Neural cell (in vitro differentiated cells): ENCODE measurements around the gene VWF. TPM values are rescaled to one million over a fixed set of nuclear protein-coding genes. Genes with fewer than 3 reads are reported as not detected.

Experiments used
- H2AFZ ChIP-seq: fragments of 200-600, 300-800 bp; sonication (generic), shearing (Covaris generic); 2 replicates; pipeline ENCODE4 v1.6.0; 2014; ENCODE audit warnings: low read depth, mild to moderate bottlenecking, antibody characterized with exemption, low read length, moderate library complexity
- H3F3A ChIP-seq: fragments of 200-600 bp; shearing (Covaris generic); 2 replicates; pipeline ENCODE4 v1.6.1; 2016; ENCODE audit warnings: mild to moderate bottlenecking, moderate library complexity, mixed read lengths, antibody characterized with exemption, low read length; ENCODE audit not compliant: insufficient read depth, poor library complexity, severe bottlenecking
- H3K27ac ChIP-seq: fragments of 200-600, 300-800 bp; sonication (generic), shearing (Covaris generic); 2 replicates; pipeline ENCODE4 v1.5.1; 2014; ENCODE audit warnings: mild to moderate bottlenecking, low read length, moderate library complexity
- H3K27me3 ChIP-seq: fragments of 300-800, 200-600 bp; sonication (generic), shearing (Covaris generic); 2 replicates; pipeline ENCODE4 v1.6.0; 2014; ENCODE audit warnings: mild to moderate bottlenecking, low read depth, low read length, moderate library complexity; ENCODE audit not compliant: insufficient read depth
- H3K36me3 ChIP-seq: fragments of 300-800, 200-600 bp; sonication (generic), shearing (Covaris generic); 2 replicates; pipeline ENCODE4 v1.5.1; 2014; ENCODE audit warnings: mild to moderate bottlenecking, antibody characterized with exemption, low read length, moderate library complexity; ENCODE audit not compliant: insufficient read depth
- H3K4me2 ChIP-seq: fragments of 300-800, 200-600 bp; sonication (generic), shearing (Covaris generic); 2 replicates; pipeline ENCODE4 v1.6.0; 2014; ENCODE audit warnings: mild to moderate bottlenecking, low read length
- H3K4me3 ChIP-seq: fragments of 300-800, 200-600 bp; sonication (generic), shearing (Covaris generic); 2 replicates; pipeline ENCODE4 v1.5.1; 2014; ENCODE audit warnings: mild to moderate bottlenecking, low read length, moderate library complexity
- H3K79me2 ChIP-seq: fragments of 200-600 bp; shearing (Covaris generic); replicated peaks from 2 replicates; pipeline ENCODE4 v1.6.0; 2014; ENCODE audit warnings: mild to moderate bottlenecking, low read length, moderate library complexity; ENCODE audit not compliant: insufficient read depth
- H3K9ac ChIP-seq: fragments of 300-800, 200-600 bp; sonication (generic), shearing (Covaris generic); 2 replicates; pipeline ENCODE4 v1.6.1; 2016; ENCODE audit warnings: mild to moderate bottlenecking, low read length, mixed read lengths
- H3K9me2 ChIP-seq: fragments of 200-600 bp; shearing (Covaris generic); 2 replicates; pipeline ENCODE4 v1.6.1; 2016; ENCODE audit warnings: mild to moderate bottlenecking, low read length, mixed read lengths; ENCODE audit not compliant: insufficient read depth
- H3K9me3 ChIP-seq: fragments of 200-600, 300-800 bp; sonication (generic), shearing (Covaris generic); 2 replicates; pipeline ENCODE4 v1.6.1; 2016; ENCODE audit warnings: mild to moderate bottlenecking, mixed run types, low read length, moderate library complexity, mixed read lengths
- H4K20me1 ChIP-seq: fragments of 200-600 bp; shearing (Covaris generic); 2 replicates; pipeline ENCODE4 v1.6.1; 2016; ENCODE audit warnings: mild to moderate bottlenecking, mixed run types; ENCODE audit not compliant: insufficient read depth
- CTCF ChIP-seq: fragments of 450-650 bp; IDR thresholded peaks from 2 replicates; pipeline ENCODE4 v1.5.1; 2014; ENCODE audit warnings: antibody characterized with exemption, mild to moderate bottlenecking, moderate library complexity; ENCODE audit not compliant: poor library complexity, severe bottlenecking
- MXI1 ChIP-seq: fragments of 450-650 bp; conservative IDR thresholded peaks from 2 replicates; pipeline ENCODE4 v1.6.1; 2014; ENCODE audit warnings: antibody characterized with exemption, mild to moderate bottlenecking; ENCODE audit not compliant: poor library complexity, severe bottlenecking
- POLR2AphosphoS5 ChIP-seq: IDR thresholded peaks from 2 replicates; pipeline ENCODE4 v1.6.1; 2012
- RAD21 ChIP-seq: fragments of 450-650 bp; conservative IDR thresholded peaks from 2 replicates; pipeline ENCODE4 v1.6.1; 2014; ENCODE audit warnings: antibody characterized with exemption, mild to moderate bottlenecking, moderate library complexity
- REST ChIP-seq: IDR thresholded peaks from 2 replicates; pipeline ENCODE4 v1.6.1; 2012; ENCODE audit warnings: borderline replicate concordance
- SMC3 ChIP-seq: fragments of 450-650 bp; conservative IDR thresholded peaks from 2 replicates; pipeline ENCODE4 v1.6.1; 2014; ENCODE audit warnings: antibody characterized with exemption, mild to moderate bottlenecking, moderate library complexity; ENCODE audit not compliant: poor library complexity
- TAF1 ChIP-seq: IDR thresholded peaks from 2 replicates; pipeline ENCODE4 v1.6.1; 2012; ENCODE audit warnings: low read depth
- polyA plus RNA-seq: library from polyadenylated mRNA; depleted of rRNA; stranded (reverse); fragments of >200 nt; gene quantifications from 2 replicates; pipeline ENCODE4 v1.2.3, GENCODE V29; 2014

The VWF gene
- polyA plus RNA-seq, 1 donor from 2014 or later: not detected

- Histone ChIP-seq H4K20me1 (no peaks in the 10 kb centered on the region), H3F3A (no peaks in the 10 kb centered on the region), H3K27ac (no peak overlapping the region), H3K4me3 (no peak overlapping the region), H3K27me3 (no peaks in the 10 kb centered on the region), H3K79me2 (no peaks in the 10 kb centered on the region), H3K9ac (no peak overlapping the region), H3K36me3 (no peaks in the 10 kb centered on the region), H3K4me2 (no peak overlapping the region), H3K9me3 (no peaks in the 10 kb centered on the region), H3K9me2 (no peaks in the 10 kb centered on the region), H2AFZ (no peak overlapping the region)
- TF ChIP-seq TAF1 (no peak), REST (no peak), MXI1 (no peak), CTCF (no peak), POLR2AphosphoS5 (no peak)
These were observed 52.1 kb downstream of the VWF start for GRCh38 chr12:6072302-6072752.

GRCh38 chr12:6071589-6071988, 52.9 kb downstream of the VWF start:
- Histone ChIP-seq H3K9ac (no peak overlapping the region), H3K4me3 (no peak overlapping the region), H3K27me3 (no peaks in the 10 kb centered on the region), H3K4me2 (no peak overlapping the region), H3K79me2 (no peaks in the 10 kb centered on the region), H3K36me3 (no peaks in the 10 kb centered on the region), H3F3A (no peaks in the 10 kb centered on the region), H4K20me1 (no peaks in the 10 kb centered on the region), H3K27ac (no peak overlapping the region), H3K9me2 (no peaks in the 10 kb centered on the region), H2AFZ (no peak overlapping the region), H3K9me3 (no peaks in the 10 kb centered on the region)
- TF ChIP-seq TAF1 (no peak), SMC3 (no peak), MXI1 (no peak), RAD21 (no peak), REST (no peak)
